NT2/D1 (cell line): Measurements from ENCODE around the gene RHBDL3.

Source experiments
- DNase-seq: peaks from one replicate; pipeline ENCODE4 v3.0.0-alpha.2; 2011; ENCODE audit warnings: low read depth, low spot score
- H3K27me3 ChIP-seq: 2 replicates; pipeline ENCODE4 v1.6.0; 2011; ENCODE audit warnings: mild to moderate bottlenecking; ENCODE audit not compliant: insufficient read length, insufficient read depth
- H3K36me3 ChIP-seq: 2 replicates; pipeline ENCODE4 v1.6.1; 2011; ENCODE audit warnings: mild to moderate bottlenecking, low read length, mixed read lengths; ENCODE audit not compliant: insufficient read depth, insufficient read length
- H3K4me1 ChIP-seq: 2 replicates; pipeline ENCODE4 v1.5.1; 2011; ENCODE audit not compliant: insufficient read depth, insufficient read length
- H3K4me3 ChIP-seq: 2 replicates; pipeline ENCODE4 v1.5.1; 2011; ENCODE audit warnings: low read depth; ENCODE audit not compliant: insufficient read length
- H3K9ac ChIP-seq: 2 replicates; pipeline ENCODE4 v1.6.0; 2011; ENCODE audit warnings: low read depth; ENCODE audit not compliant: insufficient read length
- H3K9me3 ChIP-seq: 2 replicates; pipeline ENCODE4 v1.5.1; 2011; ENCODE audit warnings: mild to moderate bottlenecking, low read length; ENCODE audit not compliant: insufficient read depth
- SUZ12 ChIP-seq: IDR thresholded peaks from 2 replicates; pipeline ENCODE4 v1.6.1; 2011; ENCODE audit not compliant: insufficient read length, insufficient read depth; ENCODE audit errors: extremely low read depth
- YY1 ChIP-seq: IDR thresholded peaks from 2 replicates; pipeline ENCODE4 v1.6.1; 2011; ENCODE audit not compliant: insufficient read length, insufficient read depth
- ZNF274 ChIP-seq: IDR thresholded peaks from 2 replicates; pipeline ENCODE4 v1.6.1; 2011; ENCODE audit warnings: mild to moderate bottlenecking, low read depth, low read length

Gene RHBDL3

GRCh38 chr17:32297860-32298259, 32.2 kb downstream of the RHBDL3 start:
- no peak for DNase-seq
- H3K9ac ChIP-seq, result no peak overlapping the region
- H3K36me3 ChIP-seq, result no peaks in the 10 kb centered on the region
- H3K4me3 ChIP-seq, result no peak overlapping the region
- no peaks in the 10 kb centered on the region for H3K9me3 ChIP-seq
- TF ChIP-seq ZNF274 (no peak), SUZ12 (no peak), YY1 (no peak)
- no peaks in the 10 kb centered on the region for H3K27me3 ChIP-seq
- H3K4me1 ChIP-seq, result peaks cover 5% of the 10 kb centered on the region

GRCh38 chr17:32298298-32298697, 32.7 kb downstream of the RHBDL3 start:
- peaks cover 7% of the 10 kb centered on the region for H3K4me1 ChIP-seq
- TF ChIP-seq YY1 (no peak), SUZ12 (no peak), ZNF274 (no peak)

GRCh38 chr17:32298721-32299579, 33.3 kb downstream of the RHBDL3 start:
- Histone ChIP-seq H3K9me3 (no peaks in the 10 kb centered on the region), H3K36me3 (no peaks in the 10 kb centered on the region), H3K4me1 (peaks cover 7% of the 10 kb centered on the region), H3K9ac (peak overlapping the region; percentile 36), H3K27me3 (no peaks in the 10 kb centered on the region), H3K4me3 (no peak overlapping the region)
- TF ChIP-seq YY1 (no peak), ZNF274 (no peak), SUZ12 (no peak)
- DNase-seq, result no peak

More at GRCh38 chr17:32298298-32298697, 32.7 kb downstream of the RHBDL3 start:
- H3K9me3 ChIP-seq, result no peaks in the 10 kb centered on the region
- H3K9ac ChIP-seq, result no peak overlapping the region
- H3K36me3 ChIP-seq, result no peaks in the 10 kb centered on the region
- no peak overlapping the region for H3K4me3 ChIP-seq
- DNase-seq, result no peak
- H3K27me3 ChIP-seq, result no peaks in the 10 kb centered on the region

GRCh38 chr17:32299580-32300164, 34.0 kb downstream of the RHBDL3 start:
- Histone ChIP-seq H3K9me3 (no peaks in the 10 kb centered on the region), H3K27me3 (no peaks in the 10 kb centered on the region), H3K4me1 (peaks cover 7% of the 10 kb centered on the region), H3K9ac (no peak overlapping the region), H3K36me3 (no peaks in the 10 kb centered on the region), H3K4me3 (no peak overlapping the region)
- TF ChIP-seq YY1 (no peak), ZNF274 (no peak), SUZ12 (no peak)
- DNase-seq, result no peak

- TF ChIP-seq YY1 (no peak), ZNF274 (no peak), SUZ12 (no peak)
- Histone ChIP-seq H3K4me3 (no peak overlapping the region), H3K27me3 (no peaks in the 10 kb centered on the region), H3K9ac (peak overlapping the region; percentile 50), H3K4me1 (peaks cover 10% of the 10 kb centered on the region), H3K9me3 (no peaks in the 10 kb centered on the region), H3K36me3 (no peaks in the 10 kb centered on the region)
- DNase-seq, result no peak
Measured at GRCh38 chr17:32302037-32302436, 36.4 kb downstream of the RHBDL3 start.

- H3K36me3 ChIP-seq, result no peaks in the 10 kb centered on the region
- H3K4me3 ChIP-seq, result no peak overlapping the region
- H3K9me3 ChIP-seq, result no peaks in the 10 kb centered on the region
- DNase-seq, result peak; percentile 77
- peak overlapping the region; percentile 56 for H3K9ac ChIP-seq
- H3K4me1 ChIP-seq, result peaks cover 10% of the 10 kb centered on the region
- no peaks in the 10 kb centered on the region for H3K27me3 ChIP-seq
- TF ChIP-seq ZNF274, result no peak
- TF ChIP-seq SUZ12, result no peak
- no peak for TF ChIP-seq YY1
Measured at GRCh38 chr17:32302860-32303649, 37.4 kb downstream of the RHBDL3 start.

GRCh38 chr17:32303781-32304288, 38.2 kb downstream of the RHBDL3 start:
- no peak for TF ChIP-seq ZNF274
- no peak for TF ChIP-seq SUZ12
- TF ChIP-seq YY1, result no peak

More at GRCh38 chr17:32303781-32304288, 38.2 kb downstream of the RHBDL3 start:
- H3K9ac ChIP-seq, result peak overlapping the region; percentile 57
- no peaks in the 10 kb centered on the region for H3K27me3 ChIP-seq
- DNase-seq, result no peak
- no peaks in the 10 kb centered on the region for H3K36me3 ChIP-seq
- H3K9me3 ChIP-seq, result no peaks in the 10 kb centered on the region
- H3K4me1 ChIP-seq, result peaks cover 10% of the 10 kb centered on the region
- H3K4me3 ChIP-seq, result no peak overlapping the region
